ENCODE results near the gene RASGEF1C.
A peak's percentile ranks its signal among the peaks of the same experiment; 100 is the strongest.

The RASGEF1C gene

DNA sequence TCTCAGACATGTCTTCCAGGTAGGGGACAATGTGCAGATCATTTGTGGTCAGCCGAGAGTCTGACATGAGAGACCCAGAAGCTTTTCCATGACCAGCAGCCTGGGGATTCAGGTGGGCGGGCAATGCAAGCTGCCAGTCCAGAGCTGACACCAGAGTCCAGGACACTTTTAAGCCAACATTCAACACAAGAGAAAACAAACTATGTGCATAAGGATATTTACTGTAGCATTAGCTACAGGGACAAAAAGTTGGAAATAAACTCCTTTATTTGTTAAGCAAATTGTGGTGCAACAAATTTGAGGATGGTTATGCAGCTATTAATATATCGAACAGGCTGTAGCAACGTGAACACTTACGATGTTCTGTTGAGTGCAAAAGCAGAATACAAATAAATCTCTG is 127.5 kb downstream of the RASGEF1C start:
- DNase-seq (ENCODE audit: low read depth): no peak

DNA sequence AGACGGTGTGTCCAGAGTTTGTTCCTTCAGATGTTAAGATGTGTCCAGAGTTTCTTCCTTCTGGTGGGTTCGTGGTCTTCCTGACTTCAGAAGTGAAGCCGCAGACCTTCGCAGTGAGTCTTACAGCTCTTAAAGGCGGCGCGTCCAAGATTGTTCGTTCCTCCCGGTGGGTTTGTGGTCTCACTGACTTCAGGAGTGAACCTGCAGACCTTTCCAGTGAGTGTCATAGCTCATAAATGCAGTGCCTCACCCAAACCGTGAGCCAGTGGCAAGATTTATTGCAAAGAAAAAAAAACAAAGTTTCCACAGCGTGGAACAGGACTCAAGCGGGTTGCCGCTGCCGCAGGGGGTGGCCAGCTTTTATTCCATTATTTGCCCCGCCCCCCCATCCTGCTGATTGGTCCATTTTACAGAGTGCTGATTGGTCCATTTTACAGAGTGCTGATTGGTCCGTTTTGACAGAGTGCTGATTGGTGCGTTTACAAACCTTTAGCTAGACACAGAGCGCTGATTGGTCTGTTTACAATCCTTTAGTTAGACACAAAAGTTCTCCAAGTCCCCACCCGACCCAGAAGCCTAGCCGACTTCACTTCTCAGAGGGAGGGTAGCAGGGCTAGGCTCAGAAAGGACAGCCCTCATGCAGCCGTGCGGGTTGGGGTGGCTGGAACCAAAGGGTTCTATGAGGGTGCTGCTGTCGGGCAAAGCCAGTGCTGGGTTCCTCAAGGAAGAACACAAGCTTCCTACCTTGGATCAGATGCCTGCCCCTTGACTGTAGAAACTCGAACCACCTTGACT is 128.3 kb downstream of the RASGEF1C start:
- DNase-seq (ENCODE audit: low read depth): peak; percentile 33

DNA sequence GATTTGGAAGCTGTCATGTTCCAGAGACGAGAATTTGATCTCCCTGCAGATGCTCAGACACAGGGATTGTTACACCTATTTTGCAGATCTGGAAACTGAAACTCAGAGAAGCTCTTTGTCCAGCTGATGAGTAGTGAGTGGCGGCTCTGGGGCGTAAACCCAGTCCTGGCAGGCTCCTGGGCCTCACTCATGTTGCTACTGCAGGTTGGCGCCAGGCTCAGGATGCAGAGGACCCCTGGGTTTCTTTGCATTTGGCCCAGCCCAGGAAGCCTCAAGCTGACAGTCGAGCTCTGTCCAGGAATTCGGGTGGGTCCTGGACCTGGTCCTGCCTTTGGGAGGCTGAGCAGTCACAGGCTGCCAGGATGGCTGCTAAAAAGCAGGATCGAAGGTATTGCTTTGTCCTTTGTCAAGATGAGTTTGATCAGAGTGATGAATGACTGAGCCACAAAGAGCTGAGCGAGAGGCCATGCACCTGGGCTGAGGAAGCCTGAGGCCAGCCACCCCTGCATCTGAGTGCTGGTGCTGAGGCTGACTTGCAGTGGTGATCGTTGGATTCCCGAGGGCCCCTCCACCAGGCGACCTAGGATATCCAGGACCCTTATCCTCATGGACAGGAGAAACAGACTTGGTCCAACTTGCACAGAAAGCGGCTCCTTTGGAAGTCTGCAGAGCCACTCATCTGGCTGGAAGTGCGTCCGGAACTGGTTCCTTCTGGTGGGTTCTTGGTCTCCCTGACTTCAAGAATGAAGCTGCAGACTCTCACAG is 129.1 kb downstream of the RASGEF1C start:
- no peak for DNase-seq (ENCODE audit: low read depth)

DNA sequence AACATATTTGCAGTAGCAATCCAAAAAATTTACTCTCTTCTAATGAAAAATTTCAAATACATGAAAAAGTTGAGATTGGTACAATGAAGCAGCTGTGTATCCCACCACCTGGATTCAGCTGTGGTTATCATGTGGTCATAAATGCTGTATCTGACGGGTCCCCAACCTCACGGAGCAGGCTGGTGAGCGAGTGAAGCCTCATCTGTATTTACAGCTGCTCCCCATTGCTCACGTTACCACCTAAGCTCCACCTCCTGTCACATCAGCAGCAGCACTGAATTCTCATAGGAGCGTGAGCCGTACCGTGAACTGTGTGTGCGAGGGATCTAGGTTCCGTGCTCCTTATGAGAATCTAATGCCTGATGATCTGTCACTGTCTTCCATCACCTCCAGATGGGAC is 130.7 kb downstream of the RASGEF1C start:
- DNase-seq (ENCODE audit: low read depth): no peak

DNA sequence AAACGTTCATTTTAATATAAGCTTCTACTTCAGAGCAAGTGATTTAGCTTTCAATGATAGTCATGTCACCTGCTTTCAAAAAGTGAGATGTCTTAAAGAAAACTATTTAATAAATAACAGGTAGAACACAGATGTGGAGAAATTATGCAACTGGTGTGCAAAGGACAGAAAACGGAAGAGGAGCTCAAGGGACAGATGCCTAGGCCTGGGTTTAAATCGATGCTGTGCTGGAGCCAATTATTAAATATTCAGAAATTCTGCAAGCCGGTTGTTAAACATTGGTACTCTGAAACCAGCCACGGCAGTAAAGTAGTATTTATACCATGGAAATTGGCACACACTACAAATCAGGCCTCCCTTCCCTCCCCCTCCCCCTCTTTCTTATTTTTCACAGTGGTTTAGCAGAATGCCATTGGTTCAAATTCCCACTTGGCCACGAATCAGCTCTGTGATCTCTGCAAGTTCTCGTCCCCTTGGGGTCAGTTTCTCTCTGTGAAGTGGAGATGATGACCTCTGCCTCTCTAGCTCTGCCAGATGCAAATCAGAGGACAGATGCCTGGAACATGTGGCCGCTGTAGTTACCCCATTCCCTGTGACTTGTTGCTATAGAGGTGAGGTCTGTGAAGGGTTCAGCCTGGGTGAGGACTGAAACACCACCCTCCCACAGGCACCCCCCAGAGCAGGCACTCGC is 131.3 kb downstream of the RASGEF1C start:
- no peak for DNase-seq (ENCODE audit: low read depth)

DNA sequence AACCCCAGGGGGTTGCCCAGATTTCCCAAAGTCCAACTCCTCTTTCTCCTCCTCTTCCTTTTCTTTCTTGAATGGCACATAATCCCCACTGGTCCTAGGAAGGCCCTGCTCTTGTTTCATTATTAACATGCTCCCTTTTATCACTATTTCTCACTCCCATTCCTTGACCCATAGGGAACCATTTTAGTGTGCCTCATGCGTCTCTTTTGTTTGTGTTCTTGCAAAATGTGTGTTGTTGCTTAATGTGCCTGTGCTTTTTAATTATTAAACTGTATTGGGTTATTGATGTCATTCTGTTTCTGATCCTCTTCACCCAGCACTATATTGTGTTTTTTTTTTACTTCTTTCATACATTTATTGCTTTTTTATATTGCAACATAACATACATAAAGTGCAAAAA is 133.3 kb downstream of the RASGEF1C start:
- no peak for DNase-seq (ENCODE audit: low read depth)

DNA sequence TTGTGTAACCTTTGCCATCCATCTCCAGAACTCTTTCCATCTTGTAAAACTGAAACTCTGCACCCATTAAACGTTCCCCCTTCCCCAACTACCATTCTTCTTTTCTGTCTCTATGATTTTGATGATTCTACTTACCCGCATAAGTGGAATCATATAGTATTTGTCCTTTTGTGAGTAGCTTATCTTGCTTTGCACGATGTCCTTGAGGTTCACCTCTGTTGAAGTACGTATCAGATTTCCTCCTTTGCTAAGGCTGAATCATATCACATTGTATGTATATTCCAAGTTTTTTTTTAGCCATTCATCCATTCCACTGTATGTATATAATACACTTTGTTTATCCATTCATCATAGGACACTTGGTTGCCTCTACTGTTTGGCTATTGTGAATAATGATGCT is 134.5 kb downstream of the RASGEF1C start:
- no peak for DNase-seq (ENCODE audit: low read depth)

DNA sequence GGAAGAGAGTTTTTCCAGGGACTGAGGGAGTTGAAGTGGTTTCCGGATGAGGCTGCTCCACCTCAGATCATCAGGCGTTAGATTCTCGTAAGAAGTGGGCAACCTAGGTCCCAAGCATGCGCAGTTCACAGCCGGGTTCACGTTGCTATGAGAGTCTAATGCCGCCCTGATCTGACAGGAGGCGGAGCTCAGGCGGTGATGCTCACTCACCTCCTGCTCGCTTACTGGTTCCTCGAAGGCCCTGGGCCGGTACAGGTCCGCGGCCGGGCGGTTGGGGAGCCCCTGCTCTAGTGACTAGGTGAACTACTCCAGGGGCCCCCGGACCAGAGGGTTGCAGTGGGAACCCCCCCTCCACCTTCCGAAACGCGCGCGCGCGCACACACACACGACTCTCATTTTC is 136.5 kb downstream of the RASGEF1C start:
- DNase-seq (ENCODE audit: low read depth): no peak

DNA sequence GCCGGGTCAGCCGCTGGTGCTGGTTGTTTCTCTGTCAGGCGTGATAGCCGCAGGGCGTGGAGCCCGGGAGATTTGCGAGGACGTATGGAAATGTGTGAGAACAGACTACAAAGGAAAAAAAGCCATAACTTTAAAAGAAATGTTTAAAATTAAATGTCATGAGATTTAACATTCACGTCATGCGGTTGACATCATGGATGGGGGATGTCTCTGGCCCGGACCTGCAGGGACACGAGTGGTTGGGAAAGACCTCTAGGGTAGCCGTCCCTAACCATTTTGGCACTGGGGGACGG is 136.8 kb downstream of the RASGEF1C start:
- DNase-seq (ENCODE audit: low read depth): no peak

DNA sequence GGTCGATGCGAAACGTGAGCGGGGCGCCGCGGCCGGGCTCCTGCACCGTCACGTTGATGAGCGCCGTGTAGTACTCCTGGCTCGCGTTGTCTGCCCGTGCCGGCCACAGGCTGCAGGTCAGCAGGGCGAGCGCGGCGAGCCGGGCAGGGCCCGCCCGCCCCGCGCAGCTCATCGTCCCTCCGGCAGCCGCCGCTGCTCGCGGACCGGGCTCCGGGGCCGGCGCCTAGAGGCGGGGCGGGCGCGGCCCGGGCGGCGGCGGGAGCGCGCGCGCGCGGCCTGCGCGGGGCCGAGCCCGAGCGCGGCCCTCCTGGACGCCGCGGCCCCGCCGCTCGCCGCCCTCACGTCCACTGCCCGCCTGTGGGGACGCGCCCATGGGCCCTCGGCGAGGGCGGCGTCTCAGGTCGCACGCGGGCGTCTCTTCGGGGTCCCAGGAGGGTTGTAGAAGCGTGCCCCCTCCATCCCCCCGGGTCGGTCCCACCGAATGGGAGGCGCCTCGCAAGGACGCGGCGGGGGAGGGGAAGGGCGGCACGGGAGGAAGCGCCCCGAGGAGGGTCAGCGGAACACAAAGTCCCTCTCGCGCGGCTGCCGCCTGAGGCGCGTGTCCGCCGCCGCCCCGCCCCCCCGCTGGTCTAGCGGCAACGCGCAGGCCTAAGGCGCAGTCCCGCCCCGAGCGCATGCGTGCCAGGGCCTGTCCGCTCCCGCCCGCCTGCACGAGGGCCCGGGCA is 137.3 kb downstream of the RASGEF1C start, which contains the start of gene RNF130:
TSS of gene RNF130 (minus strand) at position 229 of the 725 bp plus-strand sequence. CDS start at position 172, 57 bp downstream.
- DNase-seq (ENCODE audit: low read depth): peak; percentile 80

DNA sequence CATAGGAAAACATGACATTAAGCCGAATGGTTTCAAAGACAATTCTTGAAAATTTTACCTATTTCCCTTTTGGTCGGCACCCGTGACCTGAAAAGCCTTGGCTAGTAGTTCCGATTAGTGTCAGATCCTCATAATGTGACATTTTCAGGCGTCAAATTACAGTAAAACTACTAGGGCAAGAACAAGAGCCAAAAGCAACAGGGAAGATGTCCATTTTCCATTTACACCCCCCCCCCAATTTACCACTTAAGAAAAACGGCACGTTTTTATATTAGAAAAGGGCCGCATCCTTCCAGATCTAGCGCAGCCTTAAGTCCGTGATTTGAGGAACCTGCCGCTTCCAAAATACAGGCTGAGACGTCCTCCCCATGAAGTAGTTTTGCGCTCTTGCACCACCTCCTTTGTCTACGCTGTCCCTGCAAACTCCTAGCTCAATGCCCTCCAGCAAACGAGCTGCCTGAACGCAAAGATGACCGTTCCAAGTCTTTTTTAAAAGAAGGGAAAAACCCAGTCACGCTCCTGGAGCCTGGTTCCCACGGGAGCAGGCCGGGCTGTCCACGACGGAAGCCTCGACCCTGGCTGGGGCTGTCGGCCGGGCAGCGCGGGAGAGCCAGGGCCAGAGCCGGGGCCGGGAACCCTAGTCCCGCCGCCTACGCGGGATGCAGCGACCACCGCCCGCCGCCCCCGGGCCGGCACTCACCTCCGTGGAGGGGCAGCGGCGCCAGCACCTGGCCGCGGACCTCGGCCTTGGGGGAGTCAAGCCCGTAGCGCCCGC is 138.1 kb downstream of the RASGEF1C start:
- DNase-seq (ENCODE audit: low read depth): no peak

DNA sequence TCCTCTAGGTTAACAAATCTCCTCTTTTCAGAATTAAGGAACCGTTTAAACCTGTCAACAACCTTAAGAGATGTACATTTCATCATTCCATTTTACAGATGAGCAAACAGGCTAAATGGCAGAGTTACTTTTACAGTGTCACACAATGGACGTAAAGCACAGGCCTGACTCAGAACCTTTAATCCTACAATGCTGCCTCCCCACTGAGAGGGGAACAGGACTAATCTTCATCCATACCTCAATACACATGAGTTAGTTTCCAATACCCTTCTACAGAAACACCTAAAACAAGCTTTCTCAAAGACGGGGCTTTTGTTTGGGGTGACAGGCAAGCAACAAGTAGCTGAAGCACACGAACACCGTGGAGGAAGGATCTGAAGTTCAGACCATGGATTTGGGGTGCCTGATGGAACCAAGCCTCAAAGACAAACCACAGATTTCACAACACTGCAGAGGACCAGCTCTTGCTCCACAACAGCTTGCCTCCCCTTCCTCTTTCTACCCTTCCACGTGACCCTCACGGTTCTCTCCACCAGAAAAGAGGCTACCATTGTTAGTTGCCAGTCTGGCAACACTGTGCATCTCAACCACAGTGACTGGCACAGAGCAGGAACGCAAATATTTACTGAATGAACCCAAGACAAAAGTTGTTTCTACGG is 139.3 kb downstream of the RASGEF1C start:
- DNase-seq (ENCODE audit: low read depth): no peak

DNA sequence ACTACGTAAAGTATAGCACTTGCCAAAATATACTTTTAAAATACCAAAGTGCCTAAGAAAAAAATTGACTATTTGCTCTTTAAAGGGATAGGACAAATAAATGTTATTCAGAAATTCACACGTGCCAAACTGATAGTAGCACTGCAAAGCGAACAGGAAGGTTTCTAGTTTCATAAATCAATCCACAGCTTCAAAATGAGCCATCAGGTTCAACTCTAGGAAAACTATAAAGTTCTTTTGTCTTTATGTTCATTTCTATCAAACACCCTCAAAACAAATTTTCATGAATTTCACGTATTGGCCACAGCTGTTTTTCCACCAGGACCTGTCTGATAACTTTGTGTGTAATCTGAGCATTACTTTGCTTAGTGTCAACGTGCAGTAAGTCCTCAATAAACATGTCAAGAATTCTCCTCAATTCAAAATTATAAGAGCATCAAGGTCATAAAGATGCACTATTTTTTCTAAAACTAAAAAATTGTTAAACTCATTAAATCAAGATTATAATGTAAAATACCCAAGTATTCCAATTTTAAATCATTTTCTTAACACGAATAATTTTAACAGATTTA is 140.4 kb downstream of the RASGEF1C start:
- no peak for DNase-seq (ENCODE audit: low read depth)

DNA sequence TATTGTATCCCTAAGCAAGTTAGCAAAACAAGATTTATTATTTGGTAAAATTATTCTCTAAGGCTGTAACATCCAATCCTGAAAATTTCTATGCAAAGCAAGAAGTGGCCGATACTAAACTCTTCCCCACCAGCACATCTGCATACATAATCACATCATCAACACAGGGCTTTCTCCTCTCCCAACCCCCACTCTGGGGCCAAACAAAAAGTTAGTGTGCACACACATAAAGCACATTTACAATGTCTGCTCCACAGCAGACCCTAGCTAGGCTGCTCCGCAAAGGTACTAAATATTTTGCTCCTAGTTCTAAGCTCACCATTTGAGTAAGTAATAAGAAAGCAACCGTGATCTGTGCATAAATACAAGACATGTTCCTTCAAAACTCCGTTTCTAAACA is 141.0 kb downstream of the RASGEF1C start:
- no peak for DNase-seq (ENCODE audit: low read depth)

DNA sequence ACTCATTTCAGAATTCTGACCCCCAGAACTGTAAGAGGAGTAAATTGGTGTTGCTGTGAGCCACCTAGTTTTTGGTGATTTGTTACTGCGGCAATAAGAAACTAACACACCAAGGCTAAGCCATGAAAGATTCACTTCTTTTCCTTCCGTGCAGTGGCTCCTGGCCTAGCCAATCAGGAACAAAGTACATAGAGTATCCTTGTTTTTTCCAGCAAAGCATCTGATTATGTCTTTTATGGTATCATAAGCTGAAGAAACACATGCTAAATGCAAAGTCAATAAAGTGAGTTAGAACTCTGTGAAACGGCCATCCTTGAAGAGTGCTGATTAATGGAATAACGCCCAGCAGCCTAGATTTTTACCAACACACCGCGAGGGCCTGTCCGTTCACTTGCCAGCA is 148.8 kb downstream of the RASGEF1C start:
- no peak for DNase-seq (ENCODE audit: low read depth)

DNA sequence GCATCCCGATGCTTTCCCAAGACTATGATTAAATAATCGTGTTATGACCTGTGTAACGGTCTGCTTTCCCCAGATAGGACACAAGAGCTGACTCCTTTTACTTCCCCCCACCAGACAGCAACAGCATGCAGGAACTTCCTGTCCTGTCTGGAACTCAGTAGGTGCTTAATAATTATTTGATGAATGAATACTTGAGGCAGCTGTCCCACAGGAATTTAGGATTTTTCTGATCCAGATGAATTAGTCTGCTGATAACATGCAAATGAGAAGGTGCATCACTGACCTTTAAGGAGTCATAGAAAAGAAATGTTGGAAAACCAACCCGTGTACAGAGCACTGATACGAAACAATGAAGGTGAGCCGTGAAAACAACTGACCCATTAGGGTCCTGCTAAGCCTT is 149.7 kb downstream of the RASGEF1C start:
- no peak for DNase-seq (ENCODE audit: low read depth)

DNA sequence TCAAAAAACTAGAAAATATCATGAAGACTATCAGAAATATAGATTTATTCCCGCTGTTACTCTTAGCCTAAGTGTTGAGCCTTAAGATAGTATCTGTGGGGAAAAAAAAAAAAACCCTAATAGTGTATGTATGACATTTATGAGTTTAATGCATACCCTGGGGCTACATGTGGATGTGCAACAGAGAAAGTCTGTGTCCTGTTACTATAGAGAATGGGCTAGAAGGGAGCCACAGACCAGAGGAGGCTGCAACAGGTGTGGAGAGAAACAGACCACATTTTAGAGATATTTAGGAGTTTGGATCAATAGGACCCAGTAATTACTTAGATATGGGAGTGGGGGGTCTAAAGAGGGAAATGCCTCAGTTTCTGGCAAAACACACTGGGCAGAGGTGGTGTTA is 152.9 kb downstream of the RASGEF1C start:
- DNase-seq (ENCODE audit: low read depth): no peak

DNA sequence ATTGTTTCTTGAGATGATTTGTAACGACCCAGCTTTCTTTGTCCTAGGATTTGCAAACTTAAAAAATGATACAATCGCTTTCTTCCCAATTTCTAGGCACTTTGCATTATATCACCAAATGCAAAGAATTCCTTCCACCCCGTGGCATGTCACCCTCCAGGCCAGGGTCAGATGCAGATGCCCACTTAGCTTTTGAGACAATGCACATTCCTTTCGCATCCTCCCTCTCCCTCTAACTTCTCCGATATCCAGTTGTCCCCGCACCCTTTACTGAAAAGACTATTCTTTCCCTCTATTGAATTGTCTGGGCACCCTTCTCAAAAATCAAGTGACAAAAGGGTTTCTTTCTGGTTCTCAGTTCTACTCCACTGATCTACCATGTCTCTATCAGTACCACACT is 154.8 kb downstream of the RASGEF1C start:
- no peak for DNase-seq (ENCODE audit: low read depth)

DNA sequence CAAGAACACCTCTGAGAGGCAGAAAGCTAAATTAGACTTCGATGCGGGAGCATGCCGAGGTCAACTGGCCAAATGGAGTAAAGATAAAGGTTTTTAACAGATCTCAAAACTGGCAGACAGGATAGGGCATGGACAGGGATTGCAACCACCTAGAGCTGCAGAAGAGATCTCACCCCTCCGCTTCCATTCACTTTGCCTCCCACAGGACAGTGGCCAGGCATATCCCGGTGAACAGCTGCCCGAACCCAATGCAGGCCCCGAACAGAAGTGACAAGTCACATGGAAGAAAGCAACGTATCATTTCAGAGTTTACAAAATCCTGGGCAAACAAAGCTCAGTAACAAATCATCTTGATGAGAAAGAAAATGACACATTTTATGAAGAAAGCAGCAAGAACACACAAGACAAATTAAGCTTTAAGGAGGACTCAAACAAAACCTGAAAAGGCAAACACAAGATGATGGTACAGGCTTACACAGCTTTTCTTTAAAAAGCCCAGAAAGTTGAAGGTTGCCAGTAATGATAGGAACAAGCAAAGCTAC is 155.9 kb downstream of the RASGEF1C start:
- DNase-seq (ENCODE audit: low read depth): no peak

DNA sequence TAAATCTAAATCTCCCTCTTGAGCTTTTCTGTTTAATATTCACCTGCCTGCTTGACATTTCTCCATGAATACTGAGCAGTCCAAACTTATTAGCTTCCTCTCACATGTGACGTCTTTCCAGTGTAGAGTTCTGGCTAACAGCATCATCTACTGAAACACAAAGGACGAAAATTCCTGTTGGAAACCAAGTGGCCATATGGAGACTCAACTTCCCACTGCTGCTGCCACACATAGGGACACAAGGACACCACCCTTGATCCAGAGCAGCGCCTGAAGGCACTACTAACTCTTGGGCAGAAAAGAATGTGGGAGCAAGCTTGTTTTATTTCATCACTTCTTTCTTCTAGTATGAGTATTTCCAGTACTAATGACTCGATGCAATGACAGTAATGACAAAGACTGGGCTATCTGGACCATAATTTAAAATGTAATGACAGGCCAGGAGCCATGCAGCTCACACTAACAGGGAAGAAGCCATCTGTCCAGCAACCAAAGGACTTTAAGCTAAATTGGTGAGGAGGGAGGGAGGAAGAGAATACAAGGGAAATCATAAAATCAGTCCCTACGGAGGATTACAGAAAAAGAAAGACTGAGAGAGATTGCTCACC is 156.7 kb downstream of the RASGEF1C start:
- DNase-seq (ENCODE audit: low read depth): no peak
